GM19043 (cell line): ENCODE results near the gene COL25A1.

Source experiments
- ATAC-seq: cut with Tn5 transposase; IDR thresholded peaks from one replicate; pipeline ENCODE4 v1.9.1; 2021; ENCODE audit warnings: low read depth; ENCODE audit not compliant: unreplicated experiment

Gene COL25A1

DNA sequence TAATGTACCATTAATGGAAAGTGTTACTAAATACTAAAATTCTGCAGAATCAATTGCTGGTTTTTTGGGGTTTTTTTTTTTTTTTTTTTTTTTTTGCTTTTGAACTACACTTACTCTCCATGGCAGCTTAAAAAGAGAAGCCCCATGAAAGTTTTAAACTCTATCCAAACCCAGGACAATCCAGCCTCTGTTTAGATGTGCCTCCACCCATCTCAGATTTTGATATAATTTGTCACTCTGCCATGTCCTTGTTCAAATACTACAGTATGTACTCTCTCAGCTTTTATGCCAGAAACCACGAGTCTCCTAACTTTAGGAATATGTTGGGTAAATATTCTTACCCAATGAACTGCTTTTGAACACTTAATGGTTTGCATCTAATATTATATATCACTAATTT is 84.2 kb downstream of the COL25A1 start:
- ATAC-seq, result no peak

DNA sequence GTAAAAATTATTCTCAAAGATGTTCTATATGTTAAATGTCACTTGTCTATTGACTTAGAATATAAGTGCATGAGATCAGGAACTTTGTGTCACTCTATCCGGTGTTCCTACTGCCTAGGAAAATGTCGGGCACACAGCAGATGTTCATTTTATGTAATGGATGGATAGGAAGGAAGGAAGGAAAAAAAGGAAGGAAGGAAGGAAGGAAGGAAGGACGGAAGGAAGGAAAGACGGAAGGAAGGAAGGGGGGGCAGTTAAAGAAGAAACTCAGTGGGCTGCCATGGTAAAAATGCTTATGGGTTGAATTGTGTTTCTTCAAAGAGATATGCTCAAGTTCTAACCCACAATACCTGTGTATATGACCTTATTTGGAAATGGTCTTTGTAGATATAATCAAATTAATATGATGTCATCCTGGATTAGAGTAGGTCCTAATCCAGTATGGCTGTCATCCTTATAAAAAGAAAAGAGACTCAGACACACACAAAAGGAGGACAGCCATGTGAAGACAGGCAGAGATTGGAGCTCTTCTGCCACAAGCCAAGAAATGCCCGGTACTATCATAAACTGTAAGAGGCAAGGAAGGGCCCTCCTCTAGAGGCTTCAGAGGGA is 86.3 kb downstream of the COL25A1 start:
- ATAC-seq, result no peak

DNA sequence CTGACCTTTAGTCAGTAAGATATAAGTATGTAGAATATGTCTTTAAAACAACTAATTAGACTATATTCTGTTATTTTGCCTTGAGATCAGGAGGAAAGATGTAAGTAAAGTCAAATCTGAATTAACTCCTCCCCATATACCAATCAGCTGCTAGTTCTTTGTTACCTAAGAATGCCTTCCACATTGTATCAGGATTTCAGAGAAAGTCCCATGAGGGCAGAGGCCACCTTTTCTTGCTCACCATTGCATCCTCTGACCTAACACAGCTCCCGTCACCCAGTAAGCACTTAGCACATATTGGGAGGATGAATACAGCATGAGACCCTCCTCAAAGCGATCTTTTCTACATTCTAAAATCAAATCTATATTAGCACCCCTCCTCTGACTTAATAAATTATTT is 87.0 kb downstream of the COL25A1 start:
- no peak for ATAC-seq

DNA sequence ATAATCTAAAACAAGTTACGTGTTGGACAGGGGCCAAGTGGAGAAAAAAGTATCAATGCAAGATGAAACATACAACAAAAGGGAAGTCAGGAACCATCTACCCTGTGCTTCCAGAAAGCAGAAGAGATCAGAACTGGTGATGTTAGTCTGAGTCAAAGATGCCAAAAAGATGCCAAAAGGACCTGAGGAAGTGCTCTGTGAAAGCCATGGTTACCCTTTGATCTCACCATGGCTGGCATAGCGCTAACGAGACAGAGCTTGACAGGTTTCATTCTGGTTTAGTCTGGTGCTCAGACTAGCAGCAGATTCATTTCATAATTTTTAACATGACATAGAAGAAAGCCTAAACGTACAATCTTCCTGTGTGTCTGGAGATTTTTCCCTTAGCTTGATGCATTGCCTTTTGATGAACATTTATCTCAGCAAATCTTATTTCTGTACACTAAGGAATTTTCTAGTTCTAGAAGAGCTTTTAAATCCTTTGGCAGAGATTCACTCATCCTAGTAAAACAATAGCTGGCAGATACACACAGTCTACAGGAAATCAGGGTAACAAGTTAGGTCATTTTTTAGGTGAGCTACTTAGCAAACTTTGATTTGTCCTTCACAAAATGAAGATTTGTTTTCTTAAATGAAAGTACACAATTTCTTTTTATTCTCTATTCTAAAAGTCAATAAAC is 87.7 kb downstream of the COL25A1 start:
- no peak for ATAC-seq

DNA sequence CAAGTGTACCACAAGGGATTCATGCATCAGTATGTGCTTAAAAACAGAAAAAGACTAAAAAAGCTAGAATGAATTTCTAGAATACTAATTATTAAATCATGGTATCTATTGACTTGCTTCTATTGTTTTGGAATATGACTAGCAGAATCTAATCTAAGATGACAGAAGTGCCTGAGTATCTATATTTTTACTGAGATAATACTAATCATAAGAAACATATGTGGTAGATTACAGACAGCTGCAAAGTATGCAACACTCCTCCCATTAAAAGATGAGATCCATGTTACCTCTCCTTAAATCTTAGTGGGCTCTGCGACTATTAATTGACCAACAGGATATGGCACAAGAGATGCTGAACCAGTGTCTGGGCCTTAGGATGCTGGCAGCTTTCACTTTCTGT is 89.4 kb downstream of the COL25A1 start:
- ATAC-seq, result no peak

DNA sequence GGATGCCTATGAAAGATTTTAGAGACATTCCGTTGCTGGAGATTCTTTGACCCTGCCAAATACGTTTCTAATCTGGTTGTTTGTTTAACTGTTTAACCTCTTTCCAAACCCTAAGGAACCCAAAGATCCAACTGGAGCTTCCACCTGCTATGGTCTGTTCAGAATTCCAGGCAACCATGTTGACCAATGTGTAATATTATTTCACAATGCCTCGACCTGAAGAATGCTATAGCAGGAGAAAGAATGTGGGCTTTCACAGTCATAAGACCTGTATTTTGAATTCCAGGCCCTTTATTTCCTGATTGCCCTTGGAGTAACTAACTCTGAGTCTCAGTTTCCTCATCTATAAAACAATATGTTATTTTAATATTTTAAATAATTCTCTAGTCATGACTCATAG is 90.8 kb downstream of the COL25A1 start:
- no peak for ATAC-seq

DNA sequence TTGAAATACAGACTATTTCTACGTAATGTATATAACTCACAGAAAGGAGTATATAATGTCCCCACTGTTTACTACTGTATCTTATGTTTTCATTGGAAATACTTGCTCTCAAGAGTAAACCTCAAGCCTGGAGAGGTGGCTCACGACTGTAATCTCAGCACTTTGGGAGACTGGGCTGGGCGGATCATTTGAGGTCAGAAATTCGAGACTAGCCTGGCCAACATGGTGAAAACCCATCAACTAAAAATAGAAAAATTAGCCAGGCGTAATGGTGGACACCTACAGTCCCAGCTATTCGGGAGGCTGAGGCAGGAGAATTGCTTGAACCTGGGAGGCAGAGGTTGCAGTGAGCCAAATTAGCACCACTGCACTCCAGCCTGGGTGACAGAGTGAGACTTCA is 92.8 kb downstream of the COL25A1 start:
- no peak for ATAC-seq

DNA sequence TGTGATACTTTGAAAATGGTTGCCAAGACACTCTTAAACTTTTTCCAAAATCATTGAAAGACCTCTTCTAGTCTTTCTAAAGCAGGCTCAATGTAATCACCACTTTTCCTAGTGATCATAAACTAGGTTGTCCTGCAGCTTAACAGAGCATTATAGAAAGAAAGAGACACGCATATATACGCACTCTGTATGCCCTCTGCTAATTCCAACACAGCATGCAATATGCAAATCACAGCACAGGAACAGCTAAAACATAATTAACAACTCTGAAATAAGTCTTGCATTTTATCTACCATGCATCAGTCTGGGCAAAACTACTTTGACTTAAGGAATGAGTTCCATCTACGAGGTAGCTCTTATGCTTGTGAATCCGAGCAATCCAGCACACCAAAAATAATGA is 94.6 kb downstream of the COL25A1 start:
- no peak for ATAC-seq

DNA sequence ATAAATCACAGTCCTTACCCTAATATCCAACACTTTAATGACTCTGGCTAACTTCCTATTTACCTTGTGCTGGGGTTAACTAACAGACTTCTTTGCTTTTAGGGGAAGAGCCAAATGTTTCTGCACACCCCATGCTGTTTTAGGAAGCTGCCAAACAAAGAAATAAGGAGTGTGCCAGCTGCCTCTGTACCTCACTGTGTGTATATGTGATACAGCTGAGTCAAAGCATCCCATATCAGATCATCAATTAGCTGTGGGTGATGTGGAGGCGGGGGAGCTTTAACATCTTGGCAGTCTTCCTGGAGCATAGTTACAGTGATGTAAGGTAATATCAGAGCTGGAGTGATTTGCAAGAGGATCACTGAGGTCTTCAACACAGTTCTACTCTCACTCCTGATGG is 95.4 kb downstream of the COL25A1 start:
- ATAC-seq, result no peak

DNA sequence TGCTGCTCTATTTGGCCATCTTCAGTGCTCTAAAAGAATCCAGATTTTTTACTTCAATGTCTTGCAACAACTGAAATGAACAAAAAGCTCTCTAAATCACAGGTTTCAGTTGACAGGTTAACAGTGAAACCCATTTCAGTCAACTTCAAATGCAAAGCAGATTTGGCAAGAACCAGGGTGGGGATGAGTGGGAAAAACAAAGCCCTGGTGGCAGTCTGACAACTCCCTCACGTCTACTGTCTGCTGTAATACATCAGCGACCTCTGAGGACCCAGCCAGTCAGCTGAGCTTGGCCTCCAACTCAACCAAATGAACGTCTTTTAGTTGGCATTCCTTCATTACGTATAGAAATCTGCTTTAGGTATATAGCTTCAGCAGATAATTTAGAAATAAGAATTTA is 95.8 kb downstream of the COL25A1 start:
- no peak for ATAC-seq

DNA sequence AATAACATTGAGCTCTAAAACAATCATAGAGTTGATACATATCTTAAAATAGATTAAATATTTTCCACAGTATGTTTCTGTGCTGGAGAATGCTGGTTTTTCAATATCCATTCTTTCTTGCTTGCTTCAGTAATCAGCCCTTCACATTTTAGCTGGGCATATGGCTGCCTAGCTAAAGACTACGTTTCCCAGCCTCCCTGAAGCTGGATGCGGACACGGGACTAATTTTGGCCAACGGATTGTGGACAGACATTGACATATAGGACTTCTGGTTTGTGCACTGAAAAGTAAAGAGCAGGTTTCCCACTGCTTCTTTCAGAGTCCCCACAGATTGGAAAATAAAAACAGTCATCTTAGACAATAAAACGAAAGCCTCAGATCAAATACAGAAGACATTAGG is 97.3 kb downstream of the COL25A1 start:
- no peak for ATAC-seq

DNA sequence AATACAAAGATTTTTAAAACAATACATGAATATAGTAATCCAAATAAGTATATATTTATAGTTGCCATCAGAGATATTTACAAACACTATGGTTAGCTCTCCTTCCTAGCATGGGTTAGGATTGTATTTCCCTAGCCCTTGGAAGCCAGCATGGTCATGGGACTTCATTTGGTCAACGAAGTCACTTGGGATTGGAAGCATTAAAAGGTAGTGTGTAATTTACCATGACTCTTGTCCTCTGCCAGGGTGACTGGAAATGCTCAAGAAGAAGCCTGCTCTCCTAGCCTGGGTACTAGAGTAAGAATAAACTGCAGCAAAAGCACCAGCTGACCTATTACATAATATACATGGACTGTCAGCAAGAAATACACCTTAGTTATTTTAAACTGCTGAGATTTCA is 102.9 kb downstream of the COL25A1 start:
- no peak for ATAC-seq

DNA sequence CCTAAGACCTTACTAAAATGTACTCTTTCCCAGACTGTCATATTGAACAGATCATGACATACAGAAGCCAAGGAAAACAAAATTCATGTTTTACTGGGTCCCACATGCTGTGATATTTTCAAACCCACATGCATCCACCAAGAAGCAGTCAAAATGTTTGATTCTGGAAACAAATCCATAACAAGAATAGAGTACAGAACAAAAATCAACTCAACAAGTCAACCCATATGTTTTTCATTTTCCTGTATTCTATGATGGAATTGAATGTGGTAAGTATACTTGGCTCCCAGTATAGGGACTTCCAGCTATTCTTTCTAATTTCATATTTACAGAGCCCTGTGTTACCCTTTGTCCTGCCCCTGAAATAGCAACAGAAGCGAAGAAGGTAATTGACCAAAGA is 106.8 kb downstream of the COL25A1 start:
- ATAC-seq, result no peak

DNA sequence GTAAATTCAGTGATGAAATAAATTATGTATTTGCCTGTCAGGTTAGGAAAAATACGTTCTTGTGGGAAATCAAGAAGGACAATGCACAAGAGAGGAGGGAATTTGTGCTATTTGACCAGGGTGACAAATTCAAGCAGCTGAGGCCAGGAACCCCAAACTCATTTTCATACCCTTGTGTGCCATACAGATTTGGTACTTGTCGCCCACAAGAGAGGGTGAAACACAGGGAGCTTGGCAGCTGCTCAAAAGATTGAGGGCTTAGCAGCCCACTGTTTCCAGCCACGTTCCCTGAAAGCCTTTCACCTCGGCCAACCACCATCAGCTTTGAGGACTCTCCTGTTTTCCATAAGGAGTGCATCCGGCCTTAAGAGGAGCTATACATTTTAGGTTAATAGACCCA is 111.2 kb downstream of the COL25A1 start:
- ATAC-seq, result no peak

DNA sequence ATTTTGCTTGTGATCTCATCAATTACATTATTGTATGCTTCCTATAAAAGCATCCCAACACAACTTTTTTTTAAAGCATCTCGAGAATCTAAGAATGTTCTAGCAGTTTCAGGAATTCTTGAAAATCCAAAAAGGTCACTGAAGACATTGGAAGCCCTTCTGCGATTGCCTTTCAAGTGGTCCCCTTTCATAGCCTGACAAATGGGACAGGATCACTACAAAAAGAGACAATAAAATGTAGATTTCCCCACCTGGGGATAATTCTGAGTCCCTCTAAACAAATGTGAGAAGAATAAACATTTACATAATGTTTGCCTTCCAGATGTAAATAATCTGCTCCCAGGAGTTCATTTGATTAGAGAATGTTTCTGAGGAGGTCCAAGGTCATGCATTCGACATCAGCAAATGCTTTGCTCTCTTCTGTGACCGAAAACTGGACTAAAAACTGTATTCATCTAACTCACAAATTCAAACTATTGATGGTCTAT is 116.0 kb downstream of the COL25A1 start:
- no peak for ATAC-seq

DNA sequence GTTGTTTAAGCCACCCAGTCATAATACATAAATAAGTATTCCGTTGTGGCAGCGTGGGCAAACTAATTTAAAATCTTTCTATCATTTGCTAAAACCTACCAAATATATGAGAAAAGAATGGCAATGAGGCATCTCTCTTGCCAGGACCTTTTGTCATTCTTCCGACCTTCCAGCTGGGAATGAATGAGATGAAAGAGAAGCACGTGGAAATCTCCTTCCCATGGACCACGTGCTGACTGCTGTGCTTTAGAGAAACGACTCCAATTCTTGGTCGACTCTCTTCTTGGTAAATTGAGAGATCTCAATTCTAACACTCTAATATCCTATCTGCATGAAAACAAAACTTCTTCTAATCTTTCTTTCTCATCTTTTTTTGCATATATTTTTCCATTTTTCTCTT is 116.5 kb downstream of the COL25A1 start:
- ATAC-seq, result no peak

DNA sequence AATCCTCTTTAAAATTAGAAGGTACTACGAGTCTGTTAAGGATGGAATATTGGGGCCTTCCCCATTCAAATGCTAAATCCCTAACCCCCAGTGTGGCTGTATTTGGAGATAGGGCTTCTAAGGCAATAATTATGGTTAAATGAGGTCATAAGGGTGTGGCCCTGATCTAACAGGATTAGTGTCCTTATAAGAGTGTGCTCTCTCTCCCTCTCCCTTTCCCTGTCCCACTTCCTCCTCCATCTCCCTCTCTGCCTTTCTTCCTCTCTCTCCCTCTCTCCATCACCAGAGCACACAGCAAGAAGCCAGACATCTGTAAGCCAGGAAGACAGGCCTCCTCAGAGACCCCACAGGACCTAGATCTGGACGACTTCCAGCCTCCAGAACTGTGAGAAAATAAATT is 116.9 kb downstream of the COL25A1 start:
- ATAC-seq, result no peak

DNA sequence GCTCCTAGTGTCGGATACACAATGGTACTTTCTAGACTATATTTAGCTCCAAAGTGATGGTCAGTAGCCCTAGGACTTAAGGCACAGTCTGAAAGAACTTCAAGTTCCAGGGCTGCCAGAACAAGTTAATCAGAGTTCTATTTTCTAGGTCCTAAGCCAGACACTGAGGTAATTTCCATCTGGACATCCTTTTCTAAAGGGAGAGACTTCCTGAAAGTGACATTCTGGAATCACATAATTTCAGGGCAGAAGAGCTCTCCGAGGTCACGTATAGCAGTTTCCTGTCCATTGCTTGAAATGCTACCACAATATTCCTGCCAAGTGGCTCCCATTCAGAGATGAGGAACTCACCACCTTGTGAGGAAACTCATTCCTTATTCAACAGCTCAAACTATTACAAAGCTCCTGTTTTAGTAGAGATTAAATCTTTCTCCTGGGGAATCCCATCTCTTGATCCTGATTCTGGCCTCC is 117.9 kb downstream of the COL25A1 start:
- no peak for ATAC-seq

DNA sequence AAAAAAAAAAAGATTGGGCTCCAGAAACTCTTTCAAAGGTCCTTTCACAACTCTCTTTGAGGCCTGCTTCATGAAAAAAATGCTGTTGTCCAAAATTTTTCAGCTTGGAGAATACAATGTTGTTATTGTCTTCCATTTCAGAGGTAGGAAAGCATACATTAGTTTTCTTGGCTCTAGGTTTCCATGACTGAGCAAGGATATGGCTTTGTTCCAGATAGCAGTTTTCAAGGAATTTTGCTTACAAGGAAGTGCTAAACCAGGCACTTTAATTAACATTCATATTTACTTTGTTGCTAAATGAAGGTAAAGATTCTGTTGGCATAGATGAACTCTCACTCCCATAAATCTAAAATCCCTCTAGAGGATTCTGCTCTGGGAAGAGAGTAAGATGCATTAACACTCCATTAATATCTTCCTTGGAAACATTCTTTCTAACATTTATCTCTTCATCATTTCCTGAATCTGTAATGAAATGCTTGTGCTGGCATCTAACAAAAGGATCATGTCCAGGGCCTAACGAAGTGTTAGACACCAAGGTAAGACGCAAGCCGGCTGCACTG is 118.4 kb downstream of the COL25A1 start:
- no peak for ATAC-seq

DNA sequence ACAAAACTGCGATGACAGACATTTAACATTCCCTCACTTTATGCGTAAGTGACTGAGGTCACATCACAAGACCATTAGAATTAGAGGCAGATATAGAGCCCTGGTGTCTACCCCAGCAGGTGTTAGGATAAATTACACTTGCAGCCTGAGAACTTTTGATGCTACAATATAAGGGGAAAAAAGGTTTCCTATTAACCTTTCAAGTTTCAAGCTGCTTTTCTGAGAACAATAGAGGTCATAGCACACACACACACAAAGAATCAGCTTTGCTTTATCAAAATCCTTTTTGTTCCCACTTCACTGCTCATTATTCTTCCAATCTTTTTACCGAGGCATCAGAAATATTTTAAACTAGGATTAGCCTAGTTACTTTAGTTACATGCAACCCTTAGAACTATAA is 119.8 kb downstream of the COL25A1 start:
- ATAC-seq, result no peak

DNA sequence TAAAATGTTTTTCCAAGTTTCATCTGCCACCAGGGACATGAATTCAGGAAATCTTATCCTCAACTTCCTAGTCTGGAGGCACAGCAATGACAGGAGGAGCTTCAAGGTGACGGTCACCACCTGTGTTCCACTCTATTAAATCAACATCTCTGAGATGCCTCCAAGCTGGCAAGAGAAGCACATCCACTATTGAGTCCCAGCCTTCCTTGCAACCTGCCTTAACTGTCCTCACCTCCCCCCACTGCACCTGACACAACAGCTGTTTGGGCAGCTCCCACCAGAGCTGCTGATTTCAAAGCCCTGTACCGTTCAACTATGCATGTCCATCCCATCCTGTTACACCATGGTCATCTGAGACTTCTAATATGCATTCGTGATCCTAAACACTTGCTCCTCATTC is 123.4 kb downstream of the COL25A1 start:
- no peak for ATAC-seq
